Spleen (tissue), 13 donors: ENCODE measurements around the gene SLC16A3. TPM values are rescaled to one million over a fixed set of nuclear protein-coding genes. Genes with fewer than 3 reads are reported as not detected.

Experiments used
- DNase-seq: peaks from one replicate; pipeline ENCODE4 v3.0.0-alpha.2; 2020
- H3K27ac ChIP-seq, 8 donors: fragments of 200-600 bp; sonication (generic) in 7 of 8; 1 replicate in 4 of 8; 2 replicates in 4 of 8; pipeline versions ENCODE4 v1.5.0 to v1.8.0; 2016 to 2021; ENCODE audit warnings: inconsistent platforms in 4 of 8, mild to moderate bottlenecking in 4 of 8, moderate library complexity in 1 of 8
- H3K27me3 ChIP-seq, 7 donors: fragments of 200-600 bp; sonication (generic) in 6 of 7; replicated peaks in 1 of 7; 1 replicate in 4 of 7; 2 replicates in 3 of 7; pipeline versions ENCODE4 v1.5.0 to v1.8.0; 2016 to 2021; ENCODE audit warnings: inconsistent platforms in 3 of 7, mild to moderate bottlenecking in 1 of 7
- H3K36me3 ChIP-seq, 6 donors: fragments of 200-600 bp; sonication (generic) in 5 of 6; 1 replicate in 4 of 6; 2 replicates in 2 of 6; pipeline versions ENCODE4 v1.5.0 to v1.8.0; 2016 to 2021; ENCODE audit warnings: inconsistent platforms in 2 of 6
- H3K4me1 ChIP-seq, 6 donors: fragments of 200-600 bp; sonication (generic) in 5 of 6; 1 replicate in 3 of 6; 2 replicates in 3 of 6; pipeline versions ENCODE4 v1.5.0 to v1.8.0; 2016 to 2021; ENCODE audit warnings: inconsistent platforms in 3 of 6
- H3K4me3 ChIP-seq, 8 donors: fragments of 200-600 bp; sonication (generic) in 7 of 8; 1 replicate in 4 of 8; 2 replicates in 4 of 8; pipeline versions ENCODE4 v1.5.0 to v1.8.0; 2016 to 2021; ENCODE audit warnings: inconsistent platforms in 4 of 8, mild to moderate bottlenecking in 4 of 8, moderate library complexity in 2 of 8
- H3K9me3 ChIP-seq, 8 donors: fragments of 200-600 bp; sonication (generic) in 7 of 8; 1 replicate in 4 of 8; 2 replicates in 4 of 8; pipeline versions ENCODE4 v1.5.0 to v1.8.0; 2016 to 2021; ENCODE audit warnings: inconsistent platforms in 4 of 8
- POLR2A ChIP-seq, 3 donors: fragments of 450-650 bp; IDR thresholded peaks; one replicate each; pipeline ENCODE4 v1.5.1; 2017; ENCODE audit warnings: antibody characterized with exemption in 3 of 3, mild to moderate bottlenecking in 1 of 3
- POLR2AphosphoS5 ChIP-seq, 3 donors: sonication (generic); formaldehyde crosslinking; IDR thresholded peaks; one replicate each; pipeline ENCODE4 v1.5.1; 2017; ENCODE audit warnings: antibody characterized with exemption in 3 of 3
- WGBS, 5 donors: extraction: QIAGEN DNeasy Blood & Tissue Kit in 3 of 5; methylation state at CpG; one replicate each; pipeline versions ENCODE4 v1.1.5 to v1.1.7; 2013 to 2018; 5-methylcytosine and 5-hydroxymethylcytosine counted together
- intact Hi-C: fragments of 100-400 bp; cut with DNase I; formaldehyde crosslinking; loops from one replicate; pipeline ENCODE4 v1.15.0; 2023; ENCODE audit warnings: low total_unique reads
- long read RNA-seq, 2 donors: transcript quantifications; one replicate each; lab custom pipeline, GENCODE V29; 2026
- polyA plus RNA-seq, 3 donors: library from polyadenylated mRNA; stranded (reverse); fragments of 200-250 nt; gene quantifications; one replicate each; pipeline ENCODE4 v1.2.1, GENCODE V29; 2013
- total RNA-seq, 7 donors: library from RNA; depleted of rRNA in 3 of 7; stranded (reverse); fragments of >200 nt in 3 of 7; fragmentation: NEBNext Ultra II Directional in 4 of 7; extraction: Animal tissue kit (Norgen Biotek cat#: 25700) in 4 of 7; gene quantifications; one replicate each; pipeline versions ENCODE4 v1.1.0 to v1.2.1, GENCODE V29; 2016 to 2021
- TF ChIP-seq, protein P1 (sequence below), 11 experiments: fragments of 200-600 bp in 7 of 11; fragments of 450-650 bp in 4 of 11; sonication (generic) in 4 of 11; IDR thresholded peaks in 8 of 11; conservative IDR thresholded peaks in 3 of 11; 1 replicate in 7 of 11; 2 replicates in 4 of 11; pipeline versions ENCODE4 v1.4.0 to v1.8.0; 2016 to 2021; ENCODE audit warnings: antibody characterized with exemption in 11 of 11, inconsistent platforms in 4 of 11, mild to moderate bottlenecking in 1 of 11
- donor health status: healthy with polysubstance abuse.
- donor health status: DM: no; HTN: no; CAD: no; lungs with moderate emphysema.
- donor health status: DM: no; HTN: no; CAD: no.
- donor health status: Bipolar disorder and iron deficiency.
- donor health status: healthy.
- donor health status: DM: no; HTN: no; CAD: no.
- donor health status: DM: yes; HTN: yes; CAD: no.

The SLC16A3 gene
- total RNA-seq = 100 to 1,000 TPM in 3 of 7 donors, 10 to 100 TPM in 4; 41.7 to 185 (median 91.6) TPM
- 10 to 100 TPM; 11.1 to 28.2 (median 16.5) TPM for polyA plus RNA-seq
- long read RNA-seq, donor 1, partial matches to known transcripts = 5 of 14 reads
- long read RNA-seq, donor 1, other reads (novel, unspliced or antisense) = 8 of 14 reads
- long read RNA-seq, donor 2, full-length matches to known transcripts = 4 of 4 reads
- long read RNA-seq, donor 2, partial matches to known transcripts = 0 of 4 reads
- long read RNA-seq, donor 2, other reads (novel, unspliced or antisense) = 0 of 4 reads

DNA sequence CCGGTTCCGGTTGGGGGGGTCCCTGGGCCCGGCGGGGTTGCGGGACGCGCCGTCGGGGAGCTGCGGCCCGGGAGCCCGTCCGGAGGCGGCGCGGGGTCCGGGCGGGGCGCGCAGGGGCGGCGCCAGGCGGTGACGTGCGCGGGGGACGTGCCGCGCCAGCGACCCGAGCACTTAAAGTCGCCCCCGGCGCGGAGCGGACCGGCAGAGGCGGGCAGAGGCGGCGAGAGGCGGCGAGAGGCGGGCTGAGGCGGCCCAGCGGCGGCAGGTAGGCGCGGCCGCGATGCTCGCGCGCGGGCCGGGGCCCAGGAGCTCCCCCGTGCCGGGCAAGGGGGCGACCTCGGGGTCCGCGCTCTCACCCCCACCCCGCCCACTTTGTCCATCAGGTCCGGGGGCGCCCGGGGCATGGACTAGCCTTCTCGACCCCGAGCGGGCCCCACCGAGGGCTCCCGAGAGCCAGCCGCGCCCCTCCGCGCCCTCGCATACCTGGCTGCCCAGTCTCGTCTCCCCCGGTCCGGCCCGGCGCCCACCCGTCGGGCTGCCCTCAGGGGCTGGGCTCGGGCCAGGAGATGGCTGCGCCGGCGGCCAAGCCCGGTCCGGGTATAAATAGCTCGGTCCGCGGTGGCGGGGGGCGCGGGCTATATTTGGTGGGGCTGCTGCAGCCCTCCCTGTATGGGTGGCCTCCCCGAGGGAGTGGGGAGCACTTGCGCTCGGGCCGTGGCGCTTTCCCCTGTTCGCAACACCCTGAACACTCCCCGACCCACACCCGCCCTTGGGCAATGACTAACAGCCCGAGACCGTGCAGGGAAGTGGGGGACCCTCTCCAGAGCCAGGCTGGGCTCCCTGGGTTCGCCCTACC is at the start of gene SLC16A3:
TSS of gene SLC16A3 (plus strand) at position 201 of the 856 bp plus-strand sequence. CDS start 6,967 bp downstream, outside the sequence.
- 6 to 18% (median 9%) methylated on average over 27 to 105 of the region's 105 CpGs for WGBS, 5 donors
- peak within 1 kb of the TSS; percentile 77 to 100 (median 98) for H3K27ac ChIP-seq
- peak within 1 kb of the TSS; percentile 35 to 85 (median 56) for H3K4me3 ChIP-seq
- peak; percentile 95 for DNase-seq
- no peaks in the 10 kb centered on the region for H3K9me3 ChIP-seq
- H3K36me3 ChIP-seq = peaks cover 0 to 6% (median 0%) of the 10 kb centered on the region in 6 donors
- TF ChIP-seq POLR2AphosphoS5 (IDR thresholded peaks at IDR 0.05) = peak; percentile 2 to 80 (median 72)
- TF ChIP-seq POLR2A (IDR thresholded peaks at IDR 0.05) = peak in 2 of 3 donors; percentile 70 to 73
- TF ChIP-seq, protein P1, sequence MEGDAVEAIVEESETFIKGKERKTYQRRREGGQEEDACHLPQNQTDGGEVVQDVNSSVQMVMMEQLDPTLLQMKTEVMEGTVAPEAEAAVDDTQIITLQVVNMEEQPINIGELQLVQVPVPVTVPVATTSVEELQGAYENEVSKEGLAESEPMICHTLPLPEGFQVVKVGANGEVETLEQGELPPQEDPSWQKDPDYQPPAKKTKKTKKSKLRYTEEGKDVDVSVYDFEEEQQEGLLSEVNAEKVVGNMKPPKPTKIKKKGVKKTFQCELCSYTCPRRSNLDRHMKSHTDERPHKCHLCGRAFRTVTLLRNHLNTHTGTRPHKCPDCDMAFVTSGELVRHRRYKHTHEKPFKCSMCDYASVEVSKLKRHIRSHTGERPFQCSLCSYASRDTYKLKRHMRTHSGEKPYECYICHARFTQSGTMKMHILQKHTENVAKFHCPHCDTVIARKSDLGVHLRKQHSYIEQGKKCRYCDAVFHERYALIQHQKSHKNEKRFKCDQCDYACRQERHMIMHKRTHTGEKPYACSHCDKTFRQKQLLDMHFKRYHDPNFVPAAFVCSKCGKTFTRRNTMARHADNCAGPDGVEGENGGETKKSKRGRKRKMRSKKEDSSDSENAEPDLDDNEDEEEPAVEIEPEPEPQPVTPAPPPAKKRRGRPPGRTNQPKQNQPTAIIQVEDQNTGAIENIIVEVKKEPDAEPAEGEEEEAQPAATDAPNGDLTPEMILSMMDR (IDR thresholded peaks at IDR 0.05 in 8 of 11, conservative IDR thresholded peaks at IDR 0.05 in 3 of 11) = no peak
- H3K27me3 ChIP-seq = no peaks in the 10 kb centered on the region
- intact Hi-C loops = no loop called here
- peaks cover 32 to 92% (median 64%) of the 10 kb centered on the region in 6 donors for H3K4me1 ChIP-seq

- peaks cover 0 to 72% (median 12%) of the 10 kb centered on the region in 6 donors for H3K36me3 ChIP-seq
Measured at GRCh38 chr17:82179412-82179811, 49.4 kb upstream of the SLC16A3 start.

DNA sequence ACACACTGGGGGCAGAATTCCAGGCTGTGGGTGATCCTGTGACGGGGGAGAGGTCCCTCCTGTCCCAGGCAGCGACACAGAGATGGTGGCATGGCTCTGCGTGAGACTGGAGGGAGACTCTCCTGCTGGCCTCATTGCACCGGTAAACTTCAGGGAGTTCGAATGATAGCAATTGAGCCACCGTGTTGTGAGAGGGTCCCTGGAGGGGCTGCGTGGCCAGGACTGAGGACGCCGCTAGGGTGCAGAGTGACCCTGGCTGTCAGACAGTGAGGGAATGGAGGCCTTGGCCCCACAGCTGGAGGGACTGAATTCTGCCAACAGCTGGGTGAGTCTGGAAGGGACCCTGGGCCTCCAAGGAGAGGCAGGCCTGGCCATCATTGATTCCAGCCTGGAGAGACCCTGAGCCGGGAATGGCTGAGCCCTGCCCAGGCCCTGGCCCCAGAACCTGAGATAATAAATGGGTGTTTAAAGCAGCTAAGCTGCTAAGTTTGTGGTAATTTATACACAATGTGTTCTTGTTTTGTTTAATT is 48.8 kb upstream of the SLC16A3 start:
- intact Hi-C loops = no loop called here
- no peak for DNase-seq
- Histone ChIP-seq H3K27ac (no peak overlapping the region), H3K4me3 (no peak overlapping the region), H3K27me3 (no peaks in the 10 kb centered on the region), H3K9me3 (no peaks in the 10 kb centered on the region), H3K4me1 (no peaks in the 10 kb centered on the region), H3K36me3 (peaks cover 0 to 73% (median 15%) of the 10 kb centered on the region in 6 donors)
- WGBS, 5 donors = 92 to 96% (median 96%) methylated on average over 7 to 10 of the region's 10 CpGs
- TF ChIP-seq POLR2AphosphoS5 (IDR thresholded peaks at IDR 0.05) (no peak), POLR2A (IDR thresholded peaks at IDR 0.05) (no peak)
- TF ChIP-seq, protein P1 (IDR thresholded peaks at IDR 0.05 in 8 of 11, conservative IDR thresholded peaks at IDR 0.05 in 3 of 11) = no peak

More at GRCh38 chr17:82179412-82179811, 49.4 kb upstream of the SLC16A3 start:
- Histone ChIP-seq H3K4me1 (no peaks in the 10 kb centered on the region), H3K4me3 (no peak overlapping the region), H3K27ac (no peak overlapping the region), H3K9me3 (no peaks in the 10 kb centered on the region), H3K27me3 (no peaks in the 10 kb centered on the region)
- WGBS, 5 donors = 84 to 94% (median 90%) methylated on average over 13 of the region's 13 CpGs
- no peak for DNase-seq
- TF ChIP-seq POLR2AphosphoS5 (IDR thresholded peaks at IDR 0.05) = no peak
- no peak for TF ChIP-seq POLR2A (IDR thresholded peaks at IDR 0.05)
- TF ChIP-seq, protein P1 (IDR thresholded peaks at IDR 0.05 in 8 of 11, conservative IDR thresholded peaks at IDR 0.05 in 3 of 11) = no peak
- intact Hi-C loops = no loop called here
